Measurements from ENCODE around the gene KCNQ1OT1. TPM values are rescaled to one million over a fixed set of nuclear protein-coding genes. Genes with fewer than 3 reads are reported as not detected.

The KCNQ1OT1 gene
- total RNA-seq, 1 experiment from 2014 or later, result 1.2 TPM

- WGBS (ENCODE audit: extremely low coverage, insufficient read length, low lambda C conversion rate), result no CpG with 5 or more reads among the region's 32 CpGs
Measured at GRCh38 chr11:2732261-2732939, 32.6 kb upstream of the KCNQ1OT1 start.

More at GRCh38 chr11:2732261-2732939, 32.6 kb upstream of the KCNQ1OT1 start:
- Mint-ChIP-seq H3K27ac (no peak overlapping the region), H3K9me3 (no peaks in the 10 kb centered on the region), H3K4me1 (peaks cover 0 to 3% of the 10 kb centered on the region in 2 experiments; a peak in 1 of 4 replicates), H3K36me3 (ENCODE audit: insufficient read depth in 1 of 3, low read depth in 3 of 3) (no peaks in the 10 kb centered on the region), H3K4me3 (no peak overlapping the region), H3K27me3 (ENCODE audit: low read depth) (peaks cover 95% of the 10 kb centered on the region)
- no peak overlapping the region for H3K4ac ChIP-seq (ENCODE audit: low read depth, low read length)
- no peak overlapping the region for H3K18ac ChIP-seq (ENCODE audit: insufficient read length, low read depth, low read length)
- H3K23me2 ChIP-seq (ENCODE audit: insufficient read length, low read depth, low read length, poor library complexity, severe bottlenecking), result no peaks in the 10 kb centered on the region
- H3K56ac ChIP-seq (ENCODE audit: insufficient read length, low read depth, low read length), result no peak overlapping the region
- no peak overlapping the region for H2BK5ac ChIP-seq (ENCODE audit: insufficient read length, low read length)
- no peak overlapping the region for H2BK20ac ChIP-seq (ENCODE audit: low read depth, low read length, poor library complexity, severe bottlenecking)
- no peak overlapping the region for H2BK120ac ChIP-seq (ENCODE audit: low read depth, low read length, poor library complexity, severe bottlenecking)
- no peak overlapping the region; the same call in 1 of the 2 replicates for H3K14ac ChIP-seq (ENCODE audit: insufficient read depth, low read length)
- H3K4me1 ChIP-seq (ENCODE audit: insufficient read depth, low read length), result no peaks in the 10 kb centered on the region
- H3K4me2 ChIP-seq (ENCODE audit: insufficient read depth, insufficient read length, low read length), result no peak overlapping the region
- no peak overlapping the region for H4K5ac ChIP-seq (ENCODE audit: insufficient read length, low read depth, low read length)
- H2BK12ac ChIP-seq (ENCODE audit: insufficient read length, low read depth, low read length), result no peak overlapping the region
- H2AK5ac ChIP-seq (ENCODE audit: insufficient read length, low read length), result no peak overlapping the region
- no peak overlapping the region for H4K8ac ChIP-seq (replicated peaks; ENCODE audit: insufficient read length, low read depth, low read length)
- no peaks in the 10 kb centered on the region for H3K79me2 ChIP-seq (ENCODE audit: insufficient read depth, low read length)
- no peak overlapping the region for H2AFZ ChIP-seq (ENCODE audit: low read length)
- no peaks in the 10 kb centered on the region for H3K9me3 ChIP-seq (ENCODE audit: control insufficient read depth, low read depth, low read length)
- H3K9ac ChIP-seq (ENCODE audit: extremely low read depth, insufficient read length, low read length), result no peak overlapping the region
- no peak overlapping the region for H3T11ph ChIP-seq (ENCODE audit: low read length)
- H3K23ac ChIP-seq (ENCODE audit: insufficient read length, low read depth, low read length), result no peak overlapping the region
- H3K79me1 ChIP-seq (ENCODE audit: insufficient read depth, low read depth, low read length, poor library complexity, severe bottlenecking), result no peaks in the 10 kb centered on the region
- H4K20me1 ChIP-seq (ENCODE audit: control insufficient read depth, insufficient read depth, insufficient read length), result no peaks in the 10 kb centered on the region
- no peaks in the 10 kb centered on the region; the same call in 1 of the 2 replicates for H3K27me3 ChIP-seq (ENCODE audit: insufficient read depth, low read length)
- no peak for DNase-seq
- H4K91ac ChIP-seq (ENCODE audit: insufficient read length, low read depth, low read length), result no peak overlapping the region
- no peak for TF ChIP-seq CTCF (conservative IDR thresholded peaks at IDR 0.05)
- no peak overlapping the region for H2BK15ac ChIP-seq (ENCODE audit: low read depth, low read length)
- no peak overlapping the region for H3K27ac ChIP-seq (ENCODE audit: insufficient read length, low read depth, low read length)
